ENCODE data around the gene AOAH.
A peak's percentile ranks its signal among the peaks of the same experiment; 100 is the strongest.
"Not testable (repeated sequence)": the region's sequence is repeated elsewhere in the genome, so short reads cannot be mapped to it uniquely, and the experiment has no call there.

The AOAH gene

DNA sequence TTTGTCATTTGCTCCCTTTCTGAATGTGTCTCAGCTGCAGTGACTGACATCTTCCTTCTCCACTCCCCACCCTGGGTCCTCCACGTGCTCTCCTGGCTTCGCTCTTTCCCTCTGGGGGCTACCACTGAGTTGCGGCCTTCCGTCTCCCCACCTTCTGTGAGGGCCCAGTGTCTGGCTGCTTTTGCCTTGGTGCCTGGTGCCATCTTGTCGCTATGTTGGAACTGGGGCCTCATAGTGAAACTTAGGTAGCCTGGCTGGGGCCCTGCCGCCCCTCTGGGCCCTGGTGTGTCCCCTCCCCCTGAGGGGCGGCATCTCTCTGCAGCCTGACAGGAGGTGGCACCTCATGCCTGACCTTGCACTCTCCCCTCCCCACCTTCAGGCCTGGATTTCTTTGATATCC lies 190.6 kb downstream of the AOAH start:
- DNase-seq, result no peak

DNA sequence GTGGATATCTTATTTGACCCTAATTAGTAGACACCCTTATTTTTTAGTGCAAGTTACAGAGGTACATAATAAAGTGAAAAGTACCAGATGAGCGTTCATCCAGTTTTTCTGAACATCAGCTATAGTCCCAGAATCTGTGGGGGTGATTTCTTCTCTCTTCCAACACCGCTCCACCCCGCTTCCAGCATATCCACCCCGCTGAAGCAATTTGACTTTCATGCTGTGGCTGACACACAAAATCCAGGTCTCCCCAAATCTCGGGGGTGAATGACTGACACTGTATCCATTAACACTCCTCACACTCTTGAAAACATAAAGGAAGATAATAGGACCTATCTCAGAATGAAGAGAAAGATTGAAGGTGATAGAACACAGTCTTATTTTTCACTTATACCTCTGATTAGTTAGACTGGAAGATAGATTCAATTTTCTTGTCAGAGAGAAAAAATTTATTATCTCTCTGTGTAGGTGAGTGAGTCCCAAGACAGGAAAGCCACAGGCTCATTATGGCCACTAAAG lies 191.3 kb downstream of the AOAH start:
- DNase-seq, result no peak

DNA sequence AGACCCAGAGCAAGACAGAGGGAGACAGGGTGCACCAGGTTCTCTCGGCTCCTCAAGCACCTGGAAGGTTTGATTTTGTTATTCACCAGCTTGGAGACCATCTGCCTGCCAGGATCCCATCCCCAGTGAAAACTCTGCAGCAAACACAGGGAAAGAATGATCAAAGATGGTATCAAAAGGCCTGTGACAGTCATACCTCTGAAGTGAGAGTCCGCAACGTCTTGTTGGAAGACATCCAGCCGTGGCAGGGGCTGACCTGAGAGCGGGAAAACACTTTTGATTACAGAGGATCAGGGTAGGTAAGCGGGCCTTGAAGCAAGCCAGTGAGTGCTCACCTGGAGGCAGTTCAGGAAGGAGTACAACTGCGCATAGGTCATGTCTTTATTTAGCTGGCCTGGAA lies 192.3 kb downstream of the AOAH start:
- DNase-seq, result no peak

DNA sequence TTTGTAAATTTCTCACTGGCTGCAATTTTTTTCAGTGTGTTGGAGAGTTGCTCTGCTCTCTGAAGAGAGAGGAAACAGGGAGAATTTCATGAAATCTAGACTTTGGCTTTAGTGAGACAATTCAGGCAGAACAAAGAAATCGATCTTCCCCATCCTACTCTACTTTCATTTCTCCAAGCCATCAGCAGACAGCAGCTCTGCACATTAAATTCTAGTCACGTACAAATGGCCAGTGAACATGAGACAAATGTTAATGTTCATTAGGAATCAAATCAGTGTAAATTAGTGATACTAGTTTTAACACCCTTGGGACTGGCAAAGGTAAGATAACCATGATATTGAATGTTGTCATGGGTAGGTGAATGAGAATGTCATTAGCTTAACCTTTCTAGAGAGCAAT lies 193.8 kb downstream of the AOAH start:
- no peak for DNase-seq

DNA sequence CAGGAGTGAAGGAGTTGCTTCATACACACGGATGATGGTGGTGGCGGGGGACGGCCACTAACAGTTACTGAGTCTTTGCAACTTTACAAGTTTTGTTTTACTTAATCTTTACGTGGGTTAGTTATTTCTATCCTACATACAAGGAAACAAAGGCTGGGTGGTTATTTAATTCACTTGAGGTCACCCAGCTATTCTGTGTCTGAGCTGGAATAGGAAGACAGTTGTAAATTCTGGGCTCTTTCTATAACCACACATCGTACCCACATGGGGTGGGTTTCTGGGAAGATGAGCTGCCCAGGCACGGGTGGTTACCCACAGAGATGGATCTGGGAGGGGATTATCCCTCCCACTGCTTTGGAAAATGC lies 196.8 kb downstream of the AOAH start:
- DNase-seq, result no peak

DNA sequence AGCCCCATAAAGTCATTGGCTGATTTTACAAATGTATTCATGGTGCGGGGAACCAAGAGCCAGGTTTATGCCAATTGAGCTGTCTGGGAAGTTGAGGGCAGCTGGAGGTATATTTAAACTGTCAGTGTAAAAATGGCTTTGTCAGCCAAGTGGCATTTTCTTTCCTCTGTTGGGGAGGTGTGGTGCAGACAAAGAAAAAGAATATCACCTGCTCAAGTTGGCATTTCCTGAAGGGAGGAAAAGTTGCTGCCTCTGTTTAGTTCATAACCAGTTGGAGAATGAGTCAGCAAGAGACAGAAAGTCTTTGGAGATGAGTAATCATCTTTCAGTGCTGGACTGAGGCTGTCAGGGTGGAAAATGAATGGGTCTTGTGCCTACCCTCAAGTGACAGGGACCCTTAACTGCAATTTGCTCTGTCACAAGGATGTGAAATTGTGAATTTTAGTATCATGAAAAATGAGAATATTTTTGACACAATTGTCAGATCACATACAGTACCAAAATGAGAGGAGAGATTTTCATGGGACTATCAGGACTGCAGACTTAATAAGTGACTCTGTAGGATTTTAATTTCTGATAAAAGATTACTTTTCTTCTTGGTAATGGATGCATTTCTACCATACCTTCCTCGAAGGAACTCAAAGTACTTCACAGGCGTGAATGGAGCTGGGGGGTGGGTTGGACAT lies 197.3 kb downstream of the AOAH start:
- DNase-seq, result peak; percentile 21

DNA sequence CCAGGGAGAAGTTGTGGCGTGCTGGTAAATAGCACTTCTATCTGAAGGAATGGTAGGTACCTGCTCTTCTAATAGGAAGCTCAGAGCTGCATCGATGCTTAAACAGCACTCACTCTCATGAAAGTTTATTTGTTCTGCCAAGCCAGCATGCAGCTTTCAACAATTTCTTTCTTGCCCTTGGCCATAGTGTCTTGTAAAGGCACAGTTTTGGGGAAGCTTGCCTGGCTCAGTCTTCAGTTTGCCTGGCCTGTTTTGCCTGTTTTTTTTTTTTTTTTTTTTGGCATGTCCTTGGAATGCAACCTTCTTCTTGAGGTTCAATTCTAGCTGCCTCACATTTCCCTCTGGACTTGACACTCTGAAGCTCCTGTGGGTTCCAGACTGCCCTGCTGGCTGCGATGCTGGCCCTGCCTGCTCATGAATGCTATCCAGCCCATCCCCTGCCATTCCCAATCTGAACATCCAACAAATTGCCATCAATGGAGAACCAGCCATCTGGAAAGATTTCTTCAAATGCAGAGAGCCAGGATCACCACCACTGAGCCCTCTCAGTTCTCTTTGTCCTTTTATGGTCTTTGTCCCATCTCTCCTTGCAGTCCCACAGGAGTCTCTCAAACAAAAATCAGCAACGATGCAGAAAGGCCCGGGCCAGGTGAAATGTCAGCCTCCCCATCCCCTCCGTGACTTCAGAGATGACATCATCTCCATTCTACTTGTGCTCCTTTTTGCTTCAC lies 200.8 kb downstream of the AOAH start:
- DNase-seq, result no peak

DNA sequence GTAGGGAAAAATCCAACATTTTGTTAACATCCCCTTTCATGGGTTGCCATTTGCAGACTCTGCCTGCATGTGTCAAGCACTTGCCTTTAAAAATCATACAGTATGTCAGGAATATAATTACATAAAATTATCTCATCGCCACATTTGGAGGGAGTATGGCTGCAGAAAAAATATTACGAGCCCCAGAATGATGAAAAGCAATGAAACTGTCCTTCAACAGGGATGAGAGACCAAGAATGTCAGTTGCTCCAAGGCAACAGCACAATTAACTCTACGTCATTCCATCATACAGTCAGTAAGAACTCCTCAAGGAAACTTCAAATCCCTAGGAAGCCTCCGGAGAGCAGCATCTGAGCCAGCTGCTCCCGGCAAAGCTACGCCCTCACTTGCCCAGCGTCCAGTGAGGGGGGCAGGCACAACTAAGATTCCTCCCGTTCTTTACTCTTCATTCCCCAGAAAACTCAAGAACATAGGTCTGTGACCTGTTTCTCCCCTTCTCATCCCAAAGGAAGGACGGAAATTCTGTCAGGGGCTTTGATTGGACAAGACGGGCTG lies 201.8 kb downstream of the AOAH start:
- DNase-seq, result no peak

DNA sequence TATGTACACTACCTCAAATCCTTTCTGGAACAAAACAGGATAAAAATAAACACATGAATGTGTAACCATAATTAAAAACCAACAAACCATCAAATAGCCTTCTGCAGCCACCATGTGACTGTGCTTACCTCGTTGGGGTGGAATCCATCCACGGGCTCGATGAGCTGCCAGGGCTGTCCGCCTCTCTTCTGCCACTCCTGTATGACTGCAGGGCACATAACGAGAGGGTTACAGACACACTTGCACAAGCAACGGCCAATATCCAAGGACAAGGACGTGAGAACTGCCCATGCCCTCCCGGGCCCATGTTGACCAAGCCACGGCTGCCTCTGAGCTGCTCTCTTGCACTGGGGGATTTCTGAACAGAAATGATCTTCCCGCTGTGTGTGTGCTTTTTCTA lies 202.4 kb downstream of the AOAH start:
- no peak for DNase-seq

DNA sequence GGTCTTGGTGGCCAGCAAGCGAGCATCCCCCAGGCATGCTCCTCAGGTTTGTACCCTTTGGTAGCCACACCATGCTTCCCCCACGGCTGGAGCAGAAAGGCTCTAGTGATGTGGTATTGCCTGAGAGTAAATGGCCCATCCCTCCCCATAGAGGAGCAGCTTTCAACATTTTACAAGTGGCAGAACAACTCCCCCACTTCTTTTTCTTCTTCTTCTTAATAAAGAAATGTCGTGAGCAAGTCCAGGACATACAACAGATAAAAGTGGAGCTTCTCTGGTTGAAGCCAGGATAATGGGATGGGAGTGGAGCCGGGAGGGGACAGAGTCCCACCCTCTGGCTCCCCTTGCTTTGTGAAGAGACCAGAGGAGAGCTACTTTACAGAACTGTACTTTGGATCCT lies 203.2 kb downstream of the AOAH start:
- no peak for DNase-seq

DNA sequence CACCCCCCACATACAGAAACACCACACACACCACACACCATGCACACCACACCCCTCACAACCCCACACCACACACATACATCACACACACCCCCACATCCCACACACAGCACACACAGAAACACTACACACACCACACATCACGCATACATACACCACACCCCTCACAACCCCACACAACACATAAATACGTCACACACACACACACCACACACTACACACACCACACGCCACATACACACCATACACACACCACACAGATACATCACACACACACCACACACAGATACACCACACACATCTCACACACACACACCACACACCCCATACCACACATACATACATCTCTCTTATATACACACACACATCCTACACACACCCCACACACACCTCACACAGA lies 208.4 kb downstream of the AOAH start:
- DNase-seq, result no peak

DNA sequence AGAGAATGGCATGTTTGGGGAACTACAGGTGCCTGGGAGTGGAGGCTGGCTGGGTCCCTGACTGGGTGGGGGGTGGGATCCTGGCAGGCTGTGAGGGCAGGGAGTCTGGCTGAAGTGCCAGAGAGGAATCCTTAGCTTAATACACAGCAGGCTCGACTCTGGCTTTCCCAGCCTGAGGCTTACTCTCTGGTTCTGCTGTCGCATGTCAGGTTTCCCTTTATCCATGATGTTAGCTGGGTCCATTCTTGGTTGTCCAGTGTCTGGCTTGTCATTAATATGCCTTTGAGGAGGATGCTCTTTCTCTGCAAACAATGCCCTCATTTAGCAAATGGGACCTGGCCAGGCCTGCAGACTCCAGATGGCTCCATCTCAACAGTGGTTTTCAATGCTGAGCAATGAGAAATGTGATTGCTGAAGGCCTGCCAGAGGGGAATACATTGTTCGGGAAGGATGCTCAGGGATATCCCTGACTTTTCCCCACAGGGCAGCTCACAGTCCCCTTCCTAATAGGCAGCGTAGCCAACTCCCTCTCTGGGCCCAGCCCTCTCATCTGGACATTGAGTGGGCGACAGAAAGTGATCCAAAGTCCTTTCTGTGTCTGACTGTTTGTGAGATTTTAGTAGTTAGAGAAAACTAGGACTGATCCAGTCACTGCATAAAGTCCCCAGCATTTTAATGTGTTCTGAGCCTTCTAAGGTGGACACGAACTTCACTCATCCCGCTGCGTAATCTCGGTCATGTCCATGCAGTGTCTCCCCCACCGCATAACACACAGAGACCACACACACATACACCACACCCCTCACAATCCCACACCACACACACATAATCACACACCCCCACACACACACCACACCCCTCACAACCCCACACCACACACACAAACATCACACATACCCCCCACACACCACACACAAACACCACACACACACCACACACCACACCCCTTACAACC lies 209.7 kb downstream of the AOAH start:
- no peak for DNase-seq

DNA sequence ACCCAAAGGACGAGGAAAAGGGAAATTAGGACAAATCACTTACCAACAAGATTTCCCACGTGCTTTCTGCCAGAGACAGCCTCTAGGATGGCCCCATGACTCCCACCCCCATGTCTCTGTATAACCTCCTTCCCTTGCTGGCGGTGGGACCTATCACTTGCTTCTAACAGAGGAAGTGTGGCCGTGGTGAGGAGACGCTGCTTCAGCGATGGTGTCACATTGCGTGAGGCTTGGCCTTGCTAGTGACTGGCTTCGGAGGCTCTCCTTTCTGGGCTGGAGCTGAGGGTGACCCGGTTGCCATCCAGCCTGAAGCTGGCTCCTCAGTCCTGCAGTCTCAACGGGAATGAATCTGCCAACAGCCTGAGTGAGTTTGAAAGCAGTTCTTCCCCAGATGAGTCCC lies 210.9 kb downstream of the AOAH start:
- DNase-seq, result no peak

DNA sequence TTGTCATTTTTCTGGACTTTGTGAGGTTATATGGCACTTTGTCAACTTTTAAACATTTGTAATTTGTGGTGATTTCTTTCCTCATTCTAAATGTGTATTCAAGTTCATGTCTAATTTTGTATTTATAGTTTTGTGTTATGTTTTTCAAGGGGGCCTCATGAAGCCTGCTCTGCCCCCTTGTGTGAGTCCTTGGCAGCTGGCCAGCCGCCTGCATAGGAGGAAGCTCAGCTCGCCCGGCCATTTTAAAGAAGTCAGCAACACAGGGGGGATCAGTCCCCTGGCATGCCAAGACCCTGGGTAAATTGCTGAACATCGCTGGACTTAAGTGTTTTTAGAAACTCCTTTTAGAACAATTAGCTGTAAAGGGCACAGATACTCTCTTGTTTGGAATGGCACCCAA lies 211.7 kb downstream of the AOAH start:
- no peak for DNase-seq

DNA sequence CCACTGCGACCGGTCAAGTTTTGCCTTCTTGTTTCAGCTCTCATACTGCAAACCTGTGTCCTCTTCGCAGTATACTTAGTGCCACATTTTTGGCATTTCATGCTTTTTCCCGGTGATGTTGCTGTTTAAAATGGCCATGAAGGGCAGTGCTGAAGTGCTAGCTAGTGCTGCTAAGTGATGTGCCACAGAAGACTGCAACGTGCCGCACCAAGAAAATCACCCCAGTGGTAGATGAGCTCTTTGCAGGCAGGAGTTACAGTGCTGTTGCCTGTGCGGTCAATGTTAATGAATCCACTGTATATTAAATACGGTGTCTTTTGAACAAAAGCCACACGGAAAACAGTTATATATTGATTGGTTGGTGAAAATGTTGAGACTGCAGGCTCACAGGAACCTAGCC lies 214.3 kb downstream of the AOAH start:
- DNase-seq, result no peak

DNA sequence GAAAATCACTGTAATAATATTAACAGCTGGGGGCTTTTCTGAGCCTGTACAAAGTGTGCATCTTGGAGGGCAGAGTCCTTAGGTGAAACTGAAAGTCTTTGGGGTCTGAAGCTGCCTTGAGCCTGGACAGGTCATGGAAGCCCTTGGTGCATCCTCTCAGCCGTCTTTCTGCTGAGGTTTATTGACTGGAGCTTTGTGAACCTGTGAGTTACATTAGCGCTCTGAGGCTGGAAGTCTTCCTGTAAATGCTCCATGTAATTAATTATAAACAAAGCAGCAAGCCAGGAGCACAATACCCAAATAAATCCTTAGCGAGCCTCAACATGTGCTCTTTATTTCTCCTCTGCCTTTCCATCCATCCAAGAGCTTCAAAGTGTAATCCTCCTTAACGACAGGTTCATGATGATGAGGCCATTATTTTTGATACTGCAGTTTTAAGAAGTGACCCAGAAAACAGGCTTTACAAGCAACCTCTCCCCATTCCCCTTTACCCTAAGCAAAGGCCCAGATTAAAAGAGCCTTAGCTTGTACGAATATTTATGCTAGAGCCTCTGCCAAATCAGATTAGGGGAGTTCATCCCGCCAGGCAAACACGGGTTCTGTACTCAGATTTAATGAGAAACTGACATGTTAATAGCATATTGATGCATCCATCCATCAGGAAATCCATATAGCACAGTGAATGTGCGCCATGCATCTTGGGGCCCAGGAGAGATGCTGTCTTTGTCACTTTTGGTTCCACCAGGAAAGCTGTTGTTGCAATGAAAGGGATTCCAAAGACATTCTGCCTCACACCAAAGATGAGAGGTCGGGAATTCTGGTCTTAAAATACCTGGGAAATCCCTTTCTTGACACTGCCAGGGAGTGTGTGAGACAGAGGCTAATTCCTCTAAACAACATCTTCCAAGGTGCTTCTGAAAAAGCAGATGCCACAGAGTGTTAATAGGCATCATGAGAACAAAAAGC lies 216.5 kb downstream of the AOAH start:
- no peak for DNase-seq

DNA sequence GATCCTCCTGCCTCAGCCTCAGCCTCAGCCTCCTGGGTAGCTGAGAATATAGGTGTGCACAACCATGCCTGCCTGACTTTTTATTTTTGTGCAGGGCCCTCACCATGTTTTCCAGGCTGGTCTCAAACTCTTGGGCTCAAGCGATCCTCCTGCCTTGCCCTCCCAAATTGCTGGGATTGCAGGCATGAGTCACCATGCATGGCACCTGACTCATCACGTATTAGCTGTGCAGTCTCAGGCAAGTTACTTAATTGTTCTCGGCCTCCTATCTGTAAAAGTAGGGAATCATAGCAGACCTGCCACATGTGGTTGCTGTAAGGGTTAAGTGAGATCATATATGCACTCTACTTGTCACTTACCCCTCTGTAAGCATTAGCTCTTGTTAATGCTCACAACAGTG lies 217.5 kb downstream of the AOAH start:
- no peak for DNase-seq

DNA sequence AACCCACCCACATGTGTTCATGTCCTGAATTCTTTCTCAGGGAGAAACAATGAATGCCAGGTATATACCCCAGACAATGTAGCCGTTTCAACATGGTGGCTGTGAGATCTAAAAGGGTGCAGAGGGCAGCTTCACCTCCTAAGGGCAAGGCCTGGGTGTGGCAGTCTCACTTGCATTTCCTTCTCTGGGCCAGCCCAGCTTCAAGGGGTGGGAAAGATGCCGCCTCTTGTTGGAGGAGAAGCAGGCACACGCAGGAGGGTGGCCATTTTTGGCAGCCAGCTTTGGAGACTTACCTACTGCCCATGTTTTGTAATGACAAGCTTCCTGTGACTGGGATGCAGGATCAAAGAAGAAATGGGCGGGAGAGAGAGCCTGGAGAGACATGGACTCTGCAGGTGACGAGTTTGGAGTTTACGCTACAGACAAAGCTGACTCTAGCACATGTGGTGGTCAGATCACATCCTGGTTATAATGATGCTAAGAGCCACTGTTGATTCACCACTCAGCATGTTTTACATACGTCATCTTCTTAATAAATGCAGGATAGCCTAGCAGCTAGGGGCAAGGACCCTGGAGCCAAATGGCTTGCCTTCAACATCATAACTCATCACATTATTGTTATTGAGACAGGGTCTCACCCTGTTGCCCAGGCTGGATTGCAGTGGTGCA lies 218.0 kb downstream of the AOAH start:
- no peak for DNase-seq

DNA sequence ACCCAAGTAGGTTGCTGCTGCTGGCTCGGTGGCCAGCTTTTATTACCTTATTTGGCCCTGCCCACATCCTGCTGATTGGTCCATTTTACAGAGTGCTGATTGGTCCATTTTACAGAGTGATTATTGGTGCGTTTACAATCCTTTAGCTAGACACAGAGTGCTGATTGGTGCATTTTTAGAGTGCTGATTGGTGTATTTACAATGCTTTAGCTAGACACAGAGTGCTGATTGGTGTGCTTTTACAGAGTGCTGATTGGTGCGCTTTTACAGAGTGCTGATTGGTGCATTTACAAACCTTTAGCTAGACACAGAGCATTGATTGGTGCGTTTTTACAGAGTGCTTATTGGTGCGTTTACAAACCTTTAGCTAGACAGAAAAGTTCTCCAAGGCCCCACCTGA lies 219.7 kb downstream of the AOAH start:
- not testable (repeated sequence) for DNase-seq

DNA sequence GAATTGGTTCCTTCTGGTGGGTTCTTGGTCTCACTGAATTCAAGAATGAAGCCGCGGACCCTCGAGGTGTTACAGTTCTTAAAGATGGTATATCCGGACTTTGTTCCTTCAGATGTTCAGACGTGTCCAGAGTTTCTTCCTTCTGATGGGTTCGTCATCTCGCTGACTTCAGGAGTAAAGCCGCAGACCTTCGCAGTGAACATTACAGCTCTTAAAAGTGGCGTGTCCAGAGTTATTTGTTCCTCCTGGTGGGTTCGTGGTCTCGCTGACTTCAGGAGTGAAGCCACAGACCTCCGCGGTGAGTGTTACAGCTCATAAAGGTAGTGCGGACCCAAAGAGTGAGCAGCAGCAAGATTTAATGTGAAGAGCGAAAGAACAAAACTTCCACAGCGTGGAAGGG lies 220.1 kb downstream of the AOAH start:
- DNase-seq, result not testable (repeated sequence)

DNA sequence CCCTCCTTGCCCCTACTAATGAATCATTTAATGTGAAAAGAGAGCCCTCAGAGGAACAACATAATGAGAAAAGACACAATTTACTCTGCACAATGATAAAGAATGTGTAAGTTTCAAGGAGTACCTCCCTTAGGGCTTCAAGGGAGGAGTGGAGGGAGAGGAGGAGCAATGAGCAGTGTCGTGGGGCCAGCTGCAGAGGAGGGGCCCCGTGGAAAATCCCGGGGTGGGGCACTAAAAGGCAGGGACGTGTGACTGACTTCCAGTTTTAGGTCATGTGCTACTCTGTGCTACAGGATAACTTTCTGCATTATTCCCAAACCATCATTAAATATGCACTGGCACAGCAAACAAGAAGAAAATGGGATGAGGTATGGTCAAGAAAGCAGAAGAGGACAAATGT lies 226.5 kb downstream of the AOAH start:
- no peak for DNase-seq
